ENCODE measurements around the gene KCNJ18.
"Not testable (repeated sequence)": the region's sequence is repeated elsewhere in the genome, so short reads cannot be mapped to it uniquely, and the experiment has no call there.

The KCNJ18 gene

GRCh38 chr17:21691883-21692703 is at the start of gene KCNJ18:
Gene KCNJ18, plus strand, starts transcription at chr17:21692523. Its CDS starts 10,264 bp downstream, at chr17:21702787.
- in situ Hi-C loops (cut with MboI; ENCODE audit: low sequenced_read_pairs), result not testable (repeated sequence)

GRCh38 chr17:21648125-21648524 is 44.2 kb upstream of the KCNJ18 start:
- in situ Hi-C loops (cut with MboI; ENCODE audit: low sequenced_read_pairs), result not testable (repeated sequence)

DNA sequence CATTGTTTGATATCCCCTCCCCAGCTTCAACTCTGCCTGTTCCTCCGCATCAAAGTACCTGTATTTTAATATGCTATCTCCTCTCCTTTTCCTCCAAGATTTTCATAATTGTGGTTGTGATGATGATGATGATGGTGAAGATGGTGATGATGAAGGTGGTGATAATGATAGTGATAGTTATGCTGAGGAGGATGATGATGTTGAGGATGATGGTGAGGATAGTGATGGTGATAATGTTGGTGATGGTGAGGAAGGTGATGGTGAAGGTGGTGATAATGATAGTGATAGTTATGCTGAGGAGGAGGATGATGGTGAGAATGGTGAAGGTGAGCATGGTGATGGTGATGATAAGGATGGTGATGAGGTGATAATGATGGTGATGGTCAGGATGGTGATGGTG is 42.3 kb upstream of the KCNJ18 start:
- in situ Hi-C loops (cut with MboI; ENCODE audit: low sequenced_read_pairs), result not testable (repeated sequence)

GRCh38 chr17:21652049-21652448 is 40.3 kb upstream of the KCNJ18 start:
- in situ Hi-C loops (cut with MboI; ENCODE audit: low sequenced_read_pairs), result not testable (repeated sequence)

GRCh38 chr17:21653211-21653610 is 39.1 kb upstream of the KCNJ18 start:
- in situ Hi-C loops (cut with MboI; ENCODE audit: low sequenced_read_pairs), result not testable (repeated sequence)

DNA sequence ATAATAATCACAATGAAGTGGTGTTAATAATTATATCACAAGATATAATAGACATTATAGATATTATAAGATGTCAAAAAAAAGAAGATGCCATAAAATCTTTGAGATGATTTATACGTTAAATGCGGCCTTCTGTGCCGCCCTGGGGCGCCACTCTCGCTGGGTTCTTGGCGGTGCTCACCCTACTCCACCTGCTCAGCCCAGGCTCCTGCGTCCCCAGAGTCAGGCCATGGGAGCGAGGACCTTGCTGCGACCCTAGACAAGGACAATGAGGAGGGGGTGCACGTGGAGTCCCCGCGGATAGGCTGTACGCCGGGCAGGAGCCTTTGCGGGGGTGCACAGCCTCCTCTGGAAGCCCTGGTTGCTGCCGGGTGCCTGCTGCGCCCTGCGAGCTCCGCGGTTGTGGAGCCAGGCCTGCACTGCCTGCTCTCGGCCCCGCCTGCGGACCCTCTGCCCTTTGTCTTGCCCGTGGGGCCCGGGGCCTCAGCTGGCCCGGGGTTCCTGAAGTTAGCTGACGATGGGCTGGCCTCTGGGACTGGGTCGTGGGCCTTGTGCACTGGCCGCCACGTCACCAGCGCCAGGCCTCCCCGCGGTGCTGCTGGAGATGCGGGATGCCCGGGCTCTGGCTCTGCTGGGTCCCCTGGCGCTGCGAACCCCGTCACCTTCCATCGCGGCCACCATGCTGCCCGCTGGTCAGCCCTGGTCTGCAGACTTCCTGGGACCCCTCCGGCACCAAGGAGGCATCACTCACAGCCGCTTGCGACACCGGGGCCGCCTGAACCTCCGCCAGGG is 35.6 kb upstream of the KCNJ18 start:
- in situ Hi-C loops (cut with MboI; ENCODE audit: low sequenced_read_pairs), result not testable (repeated sequence)

- in situ Hi-C loops (cut with MboI; ENCODE audit: low sequenced_read_pairs), result not testable (repeated sequence)
These were observed 32.7 kb upstream of the KCNJ18 start for GRCh38 chr17:21659635-21660034.

DNA sequence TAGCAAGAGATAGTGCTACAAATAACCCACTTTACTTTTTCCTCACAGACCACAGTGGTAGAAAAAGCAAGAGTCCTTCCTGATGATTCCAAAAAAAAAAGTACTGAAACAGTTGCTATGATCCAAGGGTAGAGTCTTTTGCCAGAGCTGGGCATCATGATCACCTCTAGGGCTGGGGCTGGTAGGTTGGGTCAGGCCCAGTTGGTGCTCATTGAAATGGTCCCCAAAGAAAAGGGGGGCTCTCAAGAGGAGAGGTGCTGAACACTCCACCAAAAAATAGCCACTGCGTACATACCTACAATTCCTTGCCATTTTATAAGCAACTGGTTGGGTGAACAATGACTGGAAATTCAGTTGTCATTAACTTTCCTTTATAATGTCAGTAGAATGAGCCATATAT is 30.9 kb upstream of the KCNJ18 start:
- in situ Hi-C loops (cut with MboI; ENCODE audit: low sequenced_read_pairs), result not testable (repeated sequence)

DNA sequence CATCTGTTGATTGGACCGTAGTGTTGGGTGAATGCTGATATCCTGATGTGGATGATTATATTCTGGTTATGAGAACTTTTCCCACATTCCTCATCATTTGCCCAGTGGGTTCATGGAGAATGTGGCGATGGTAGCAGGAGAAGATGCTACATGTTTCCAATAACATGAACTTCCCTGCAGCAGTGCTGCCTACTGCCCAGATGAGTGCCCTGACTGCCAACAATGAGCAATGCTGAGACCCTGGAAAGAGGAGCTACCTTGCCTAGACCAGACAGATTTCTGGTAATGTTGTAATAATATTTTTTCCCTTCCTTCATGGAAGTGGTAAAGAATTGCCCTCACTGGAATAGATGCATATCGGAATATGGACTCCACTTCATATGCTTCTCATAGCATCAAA is 29.2 kb upstream of the KCNJ18 start:
- in situ Hi-C loops (cut with MboI; ENCODE audit: low sequenced_read_pairs), result not testable (repeated sequence)

DNA sequence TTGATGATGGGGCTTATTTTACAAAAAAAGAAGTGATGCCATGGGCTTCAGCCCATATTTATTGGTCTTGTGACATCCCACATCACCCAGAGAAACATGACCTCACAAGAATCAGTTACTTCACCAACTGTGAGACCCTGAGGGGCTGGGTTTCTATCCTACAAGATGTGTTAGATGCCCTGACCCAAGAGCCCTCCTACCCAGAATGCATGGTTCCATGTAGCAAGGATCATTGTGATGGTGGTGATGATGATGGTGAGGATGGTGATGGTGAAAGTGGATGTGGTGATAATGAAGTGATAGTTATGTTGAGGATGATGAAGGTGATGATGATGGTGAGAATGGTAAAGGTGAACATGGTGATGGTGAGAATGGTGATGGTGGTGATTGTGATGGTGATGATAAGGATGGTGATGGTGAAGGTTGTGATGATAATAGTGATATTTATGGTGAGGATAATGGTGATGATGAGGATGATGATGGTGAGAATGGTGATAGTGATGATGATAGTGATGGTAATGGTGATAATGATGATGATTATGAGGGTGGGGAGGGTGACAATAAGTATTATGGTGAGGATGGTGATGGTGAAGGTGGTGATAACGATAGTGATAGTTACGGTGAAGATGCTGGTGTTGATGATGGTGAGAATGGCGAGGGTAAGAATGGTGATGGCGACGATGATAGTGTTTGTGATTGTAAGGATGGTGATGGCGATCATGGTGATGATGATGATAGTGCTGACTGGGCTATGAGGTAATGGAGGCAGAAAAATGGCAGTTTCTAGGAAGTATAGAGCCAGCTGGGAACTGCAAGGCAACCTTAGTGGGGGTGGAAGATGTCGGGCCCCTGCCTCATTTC is 28.5 kb upstream of the KCNJ18 start:
- in situ Hi-C loops (cut with MboI; ENCODE audit: low sequenced_read_pairs), result not testable (repeated sequence)

GRCh38 chr17:21665171-21665570 is 27.2 kb upstream of the KCNJ18 start:
- in situ Hi-C loops (cut with MboI; ENCODE audit: low sequenced_read_pairs), result not testable (repeated sequence)

DNA sequence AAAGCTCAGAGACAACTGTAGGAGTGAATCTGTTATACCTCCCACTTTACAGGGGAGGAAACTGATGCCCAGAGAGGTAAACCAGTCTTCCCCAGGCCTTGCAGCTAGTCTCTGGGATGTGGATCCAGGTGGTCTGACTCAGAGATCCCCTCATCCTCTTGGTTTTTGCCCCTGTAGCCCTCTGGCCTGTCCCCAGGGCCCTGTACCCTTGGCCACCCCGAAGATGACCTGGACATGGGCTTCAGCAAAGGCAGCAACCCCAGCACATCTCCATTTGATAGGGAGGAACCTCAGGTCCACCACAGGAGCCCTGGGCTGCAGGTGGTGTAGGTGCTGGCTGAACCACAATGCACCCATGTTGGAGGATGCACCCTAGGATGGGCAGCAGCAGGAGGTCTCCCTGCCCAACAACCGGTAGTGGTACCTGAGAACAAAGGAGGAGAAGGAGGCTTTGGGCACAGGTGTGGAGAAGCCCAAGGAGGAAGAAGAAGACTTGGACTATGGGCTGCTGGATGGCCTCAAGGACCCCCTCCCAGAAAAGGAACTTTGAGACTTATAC is 26.3 kb upstream of the KCNJ18 start:
- in situ Hi-C loops (cut with MboI; ENCODE audit: low sequenced_read_pairs), result not testable (repeated sequence)

DNA sequence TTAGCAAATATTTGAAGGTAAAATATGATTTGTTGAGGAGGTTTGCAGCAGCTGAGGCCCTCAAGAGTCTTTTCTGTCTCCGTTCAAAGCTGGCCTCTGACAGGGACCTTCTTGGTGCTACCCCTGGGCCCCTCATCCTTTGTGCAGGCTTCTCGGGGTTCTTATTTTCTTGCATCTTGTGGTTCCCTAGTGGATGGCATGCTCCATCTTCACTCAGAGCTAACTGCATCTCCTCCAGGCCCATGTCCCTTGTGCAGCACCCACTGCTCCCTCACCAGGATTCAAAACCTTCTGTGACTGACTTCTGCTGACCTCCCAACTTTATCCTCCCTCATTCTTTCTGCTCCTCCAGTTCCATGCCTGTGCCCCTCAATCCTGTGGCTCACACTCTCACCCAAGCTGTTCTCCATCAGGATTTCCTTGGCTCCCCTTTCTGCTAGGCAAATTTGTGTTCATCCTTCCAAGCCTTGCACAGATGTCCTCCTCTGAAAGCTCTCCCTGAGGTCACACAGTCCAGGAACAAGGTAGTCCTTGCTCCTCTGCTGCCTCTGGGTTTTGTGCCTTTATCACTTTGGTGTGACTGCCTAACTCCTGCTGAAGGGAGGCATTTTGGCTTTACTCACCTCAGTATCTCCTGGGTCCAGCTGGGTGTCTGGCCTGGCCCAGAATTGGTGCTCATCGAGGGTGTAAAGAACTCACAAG is 25.5 kb upstream of the KCNJ18 start:
- in situ Hi-C loops (cut with MboI; ENCODE audit: low sequenced_read_pairs), result not testable (repeated sequence)

- in situ Hi-C loops (cut with MboI; ENCODE audit: low sequenced_read_pairs), result not testable (repeated sequence)
These were observed 24.8 kb upstream of the KCNJ18 start for GRCh38 chr17:21667413-21668117.

DNA sequence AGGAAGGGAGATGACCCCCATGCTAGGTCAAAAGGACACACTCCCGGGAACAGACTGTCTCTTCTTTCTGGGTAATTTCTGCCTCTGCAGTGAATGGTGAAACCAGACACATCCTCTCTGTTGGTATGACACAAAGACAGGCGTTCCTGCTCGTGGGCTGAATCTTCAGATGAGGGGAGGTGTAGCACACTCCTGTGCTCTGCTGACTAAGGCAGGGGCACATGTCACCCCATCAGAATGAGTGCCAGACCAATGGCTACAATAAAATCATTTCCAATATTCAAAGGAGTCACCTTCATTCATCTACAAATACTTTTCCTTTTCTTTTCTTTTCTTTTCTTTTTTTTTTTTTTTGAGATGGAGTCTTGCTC is 24.2 kb upstream of the KCNJ18 start:
- in situ Hi-C loops (cut with MboI; ENCODE audit: low sequenced_read_pairs), result not testable (repeated sequence)

DNA sequence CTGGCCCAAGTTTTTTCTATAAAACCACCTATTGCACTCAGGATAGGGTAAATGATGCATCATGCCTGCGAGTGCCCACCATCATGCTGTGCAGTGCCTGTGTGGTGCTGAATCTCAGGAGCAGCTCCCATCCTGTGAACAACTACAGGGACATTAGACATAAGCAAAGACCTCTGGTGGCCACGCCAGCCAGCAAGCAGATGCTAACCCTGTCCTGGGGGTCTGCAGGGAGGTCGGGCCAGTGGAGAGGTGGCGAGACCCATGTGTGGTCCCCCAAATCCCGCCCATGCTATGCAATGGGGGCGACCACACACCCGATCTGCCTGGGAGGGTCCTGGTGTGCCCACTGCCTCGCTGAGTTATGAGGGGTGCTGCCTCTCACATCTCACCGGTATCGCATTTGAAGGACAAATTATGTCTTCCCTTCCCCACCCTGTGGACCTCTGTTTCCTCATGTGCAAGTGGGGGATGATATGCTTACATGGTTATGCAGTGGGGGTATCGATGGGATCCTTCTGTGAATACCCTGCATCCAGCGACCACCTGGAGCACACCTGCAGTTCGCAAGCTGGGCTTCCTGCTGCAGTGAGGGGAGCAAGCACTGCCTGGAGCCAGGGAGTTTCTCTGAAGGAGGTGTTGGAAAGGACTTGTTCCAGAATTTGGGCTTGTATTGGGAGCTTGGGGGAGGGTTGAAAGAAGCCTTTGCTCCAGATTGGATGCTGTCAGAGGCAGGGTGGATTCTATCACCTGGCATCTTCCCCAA is 23.4 kb upstream of the KCNJ18 start:
- in situ Hi-C loops (cut with MboI; ENCODE audit: low sequenced_read_pairs), result not testable (repeated sequence)

DNA sequence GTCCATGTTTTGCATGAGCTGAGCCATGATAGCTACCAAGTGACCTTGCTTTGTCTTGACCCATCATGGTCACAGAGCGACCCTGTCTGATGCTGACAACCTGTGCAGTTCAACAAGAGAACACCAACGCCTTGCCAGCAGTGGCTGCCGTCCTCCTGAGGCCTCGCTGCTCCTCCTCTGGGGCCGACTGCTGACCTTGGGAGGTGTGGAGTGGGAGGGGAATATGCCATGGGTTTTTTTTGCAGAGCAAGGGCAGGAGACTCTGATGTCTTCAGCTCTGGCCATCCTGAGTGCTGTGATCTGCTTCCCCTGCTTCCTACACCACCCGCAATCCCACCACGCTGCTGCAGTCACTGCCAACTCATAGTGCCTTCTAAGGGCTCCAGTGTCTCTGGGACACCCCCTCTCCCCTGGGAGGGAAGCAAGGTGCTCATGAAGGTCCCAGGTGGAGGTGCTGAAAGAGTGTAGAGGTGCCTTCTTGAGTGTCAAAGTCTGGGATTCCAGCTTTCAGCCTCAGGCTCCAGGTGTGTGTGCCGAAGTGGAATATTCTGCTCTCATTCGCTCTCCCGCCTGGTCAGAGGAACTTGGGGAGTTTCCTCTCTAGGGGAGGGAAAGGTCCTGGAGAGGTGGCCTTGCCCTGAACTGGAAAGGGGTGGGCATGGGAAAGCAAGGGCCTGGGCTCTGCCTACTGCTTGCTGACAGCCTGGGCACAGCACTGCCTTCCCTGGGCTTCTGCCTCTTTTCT is 22.5 kb upstream of the KCNJ18 start:
- in situ Hi-C loops (cut with MboI; ENCODE audit: low sequenced_read_pairs), result not testable (repeated sequence)

All from HL-60/S4 treated with retinoic acid at 250 ng/mL for 4 days and 3 days (cell line).